HG03280 (cell line): ENCODE results near the gene ZNF444.

Experiments used
- ATAC-seq: cut with Tn5 transposase; IDR thresholded peaks from one replicate; pipeline ENCODE4 v1.9.1; 2021; ENCODE audit warnings: mild to moderate bottlenecking, moderate library complexity; ENCODE audit not compliant: unreplicated experiment

Gene ZNF444

GRCh38 chr19:56121180-56122167 is 19.6 kb upstream of the ZNF444 start, which contains the start of gene ZNF787:
TSS of gene ZNF787 (minus strand) at chr19:56121295. CDS start at chr19:56103217, 18,078 bp downstream.
- ATAC-seq: peak; percentile 91

- no peak for ATAC-seq
Measured at GRCh38 chr19:56123266-56123891, 17.7 kb upstream of the ZNF444 start.

GRCh38 chr19:56124578-56124977 is 16.5 kb upstream of the ZNF444 start:
- ATAC-seq: no peak

- no peak for ATAC-seq
Measured at GRCh38 chr19:56125806-56126590, 15.1 kb upstream of the ZNF444 start.

- no peak for ATAC-seq
Measured at GRCh38 chr19:56126983-56127780, 13.9 kb upstream of the ZNF444 start.

GRCh38 chr19:56130006-56130405 is 11.1 kb upstream of the ZNF444 start:
- no peak for ATAC-seq

GRCh38 chr19:56131651-56132050 is 9.4 kb upstream of the ZNF444 start:
- no peak for ATAC-seq

GRCh38 chr19:56132316-56132822 is 8.7 kb upstream of the ZNF444 start:
- ATAC-seq: no peak

GRCh38 chr19:56133858-56134653 is 7.0 kb upstream of the ZNF444 start:
- ATAC-seq: no peak

- ATAC-seq: no peak
Measured at GRCh38 chr19:56134654-56134921, 6.5 kb upstream of the ZNF444 start.

- ATAC-seq: no peak
Measured at GRCh38 chr19:56136362-56136761, 4.7 kb upstream of the ZNF444 start.

GRCh38 chr19:56137405-56137804 is 3.7 kb upstream of the ZNF444 start:
- ATAC-seq: no peak

GRCh38 chr19:56138069-56138468 is 3.0 kb upstream of the ZNF444 start:
- ATAC-seq: no peak

- no peak for ATAC-seq
Measured at GRCh38 chr19:56139847-56140582, 1.1 kb upstream of the ZNF444 start.

GRCh38 chr19:56141417-56141993 is 418 bp downstream of the ZNF444 start:
- ATAC-seq: no peak

- ATAC-seq: no peak
Measured at GRCh38 chr19:56142087-56142787, 1.1 kb downstream of the ZNF444 start.

GRCh38 chr19:56142897-56143434 is 1.9 kb downstream of the ZNF444 start:
- ATAC-seq: no peak

- no peak for ATAC-seq
Measured at GRCh38 chr19:56144376-56144775, 3.3 kb downstream of the ZNF444 start.
